ENCODE results near the gene BEST4.
"Not testable (repeated sequence)": the region's sequence is repeated elsewhere in the genome, so short reads cannot be mapped to it uniquely, and the experiment has no call there.

BEST4 gene

GRCh38 chr1:44798481-44799365 is 10.8 kb upstream of the BEST4 start:
- DNase-seq (ENCODE audit: low read depth), result peak; percentile 65
- TF ChIP-seq CTCF (IDR thresholded peaks at IDR 0.05; ENCODE audit: control insufficient read depth, extremely low read depth, insufficient read depth), result no peak
- H3K4me3 ChIP-seq (ENCODE audit: low read depth, low read length), result no peak overlapping the region

GRCh38 chr1:44797886-44798285 is 9.9 kb upstream of the BEST4 start:
- DNase-seq (ENCODE audit: low read depth); H3K4me3 ChIP-seq (ENCODE audit: low read depth, low read length): not testable (repeated sequence)

- no peak for TF ChIP-seq CTCF (IDR thresholded peaks at IDR 0.05; ENCODE audit: control insufficient read depth, extremely low read depth, insufficient read depth)
- DNase-seq (ENCODE audit: low read depth), result no peak
- no peak overlapping the region for H3K4me3 ChIP-seq (ENCODE audit: low read depth, low read length)
Measured at GRCh38 chr1:44792736-44793502, 4.9 kb upstream of the BEST4 start.

- DNase-seq (ENCODE audit: low read depth), result no peak
- no peak overlapping the region for H3K4me3 ChIP-seq (ENCODE audit: low read depth, low read length)
Measured at GRCh38 chr1:44790968-44791801, 3.2 kb upstream of the BEST4 start.

GRCh38 chr1:44787506-44787905 is 464 bp downstream of the BEST4 start:
- TF ChIP-seq CTCF (IDR thresholded peaks at IDR 0.05; ENCODE audit: control insufficient read depth, extremely low read depth, insufficient read depth), result no peak

More at GRCh38 chr1:44790968-44791801, 3.2 kb upstream of the BEST4 start:
- TF ChIP-seq CTCF (IDR thresholded peaks at IDR 0.05; ENCODE audit: control insufficient read depth, extremely low read depth, insufficient read depth), result no peak

GRCh38 chr1:44786841-44787426 is 1.0 kb downstream of the BEST4 start:
- TF ChIP-seq CTCF (IDR thresholded peaks at IDR 0.05; ENCODE audit: control insufficient read depth, extremely low read depth, insufficient read depth), result no peak
- H3K4me3 ChIP-seq (ENCODE audit: low read depth, low read length), result no peak overlapping the region
- no peak for DNase-seq (ENCODE audit: low read depth)

More at GRCh38 chr1:44787506-44787905, 464 bp downstream of the BEST4 start:
- no peak overlapping the region for H3K4me3 ChIP-seq (ENCODE audit: low read depth, low read length)
- no peak for DNase-seq (ENCODE audit: low read depth)

All from LNCaP clone FGC (cell line).